Ovary (tissue), 10 donors: ENCODE data around the gene BICDL2. TPM values are rescaled to one million over a fixed set of nuclear protein-coding genes. Genes with fewer than 3 reads are reported as not detected.
"Not testable (repeated sequence)": the region's sequence is repeated elsewhere in the genome, so short reads cannot be mapped to it uniquely, and the experiment has no call there.

Experiments
- DNase-seq, 5 donors: peaks; one replicate each; pipeline ENCODE4 v3.0.0-alpha.2; 2019 to 2020
- H3K27ac ChIP-seq, 2 donors: fragments of 200-600 bp; one replicate each; pipeline versions ENCODE4 v1.5.1 to v1.8.0; 2019 to 2022
- H3K27me3 ChIP-seq: fragments of 200-600 bp; one replicate; pipeline ENCODE4 v1.8.0; 2022
- H3K36me3 ChIP-seq: fragments of 200-600 bp; sonication (generic); one replicate; pipeline ENCODE4 v1.5.1; 2019
- H3K4me1 ChIP-seq: one replicate; pipeline ENCODE4 v1.8.1; 2013; ENCODE audit warnings: mild to moderate bottlenecking, moderate library complexity; ENCODE audit not compliant: insufficient read depth
- H3K4me3 ChIP-seq: fragments of 200-600 bp; sonication (generic); one replicate; pipeline ENCODE4 v1.5.1; 2017
- H3K9me3 ChIP-seq, 2 donors: fragments of 200-600 bp in 1 of 2; sonication (generic) in 1 of 2; one replicate each; pipeline versions ENCODE4 v1.5.1 to v1.8.1; 2013 to 2019; ENCODE audit warnings: mild to moderate bottlenecking in 1 of 2, moderate library complexity in 1 of 2
- CTCF ChIP-seq, 3 donors: fragments of 450-650 bp in 2 of 3; fragments of 200-600 bp in 1 of 3; IDR thresholded peaks; one replicate each; pipeline versions ENCODE4 v1.5.1 to v1.8.0; 2016 to 2022; ENCODE audit warnings: antibody characterized with exemption in 3 of 3, mild to moderate bottlenecking in 1 of 3
- EP300 ChIP-seq: sonication (generic); formaldehyde crosslinking; IDR thresholded peaks from one replicate; pipeline ENCODE4 v1.6.1; 2017; ENCODE audit warnings: antibody characterized with exemption
- POLR2A ChIP-seq: fragments of 450-650 bp; IDR thresholded peaks from one replicate; pipeline ENCODE4 v1.6.1; 2017; ENCODE audit warnings: antibody characterized with exemption, mild to moderate bottlenecking, moderate library complexity
- WGBS, 3 donors: extraction: QIAGEN DNeasy Blood & Tissue Kit in 1 of 3; methylation state at CpG; one replicate each; pipeline versions ENCODE4 v1.1.5 to v1.1.7; 2013 to 2017; 5-methylcytosine and 5-hydroxymethylcytosine counted together
- intact Hi-C, 4 donors: fragments of 100-400 bp; cut with DNase I; formaldehyde crosslinking; loops; one replicate each; pipeline versions ENCODE4 v1.11.0 to v1.15.1; 2022 to 2023
- long read RNA-seq, 3 donors: library from polyadenylated mRNA in 2 of 3; unstranded in 2 of 3; transcript quantifications; one replicate each; pipeline ENCODE4 v2.0.0 and lab custom pipeline, GENCODE V29; 2021 to 2026
- polyA plus RNA-seq, 2 donors: library from polyadenylated mRNA; stranded (reverse); fragments of 200-250 nt in 1 of 2; fragments of 350-450 nt in 1 of 2; fragmentation: Illumina TruSeq in 1 of 2; extraction: RNeasy Lipid Tissue Mini Kit (QIAGEN cat#74804) in 1 of 2; gene quantifications; one replicate each; pipeline ENCODE4 v1.2.3, GENCODE V29; 2013 to 2014
- total RNA-seq, 7 donors: library from RNA; depleted of rRNA in 2 of 7; stranded (reverse); fragments of >200 nt in 2 of 7; fragmentation: NEBNext Ultra II Directional in 3 of 7; extraction: Animal tissue kit (Norgen Biotek cat#: 25700) in 3 of 7; gene quantifications; one replicate each; pipeline versions ENCODE4 v1.1.0 to v1.2.4, GENCODE V29; 2016 to 2023
- donor health status: DM: no; HTN: no; CAD: no; lungs with moderate emphysema.
- donor health status: DM: no; HTN: no; CAD: no.
- donor health status: Bipolar disorder and iron deficiency.
- donor health status: DM: yes; HTN: yes; CAD: no.
- donor health status: DM: no; HTN: no; CAD: no.
- donor health status: DM: yes; HTN: yes; CAD: no.

The BICDL2 gene
- total RNA-seq, result 10 to 100 TPM in 1 of 7 donors, 1 to 10 TPM in 2, under 1 TPM in 2, not detected in 2; 0.89 to 21.9 (median 1.7) TPM
- under 1 TPM in 1 of 2 donors, not detected in 1; 0.02 TPM for polyA plus RNA-seq
- long read RNA-seq, donor 1, result 0 reads
- long read RNA-seq, donor 2, result 0 reads
- long read RNA-seq, donor 3, partial matches to known transcripts, result 0 of 4 reads
- long read RNA-seq, donor 3, other reads (novel, unspliced or antisense), result 2 of 4 reads

DNA sequence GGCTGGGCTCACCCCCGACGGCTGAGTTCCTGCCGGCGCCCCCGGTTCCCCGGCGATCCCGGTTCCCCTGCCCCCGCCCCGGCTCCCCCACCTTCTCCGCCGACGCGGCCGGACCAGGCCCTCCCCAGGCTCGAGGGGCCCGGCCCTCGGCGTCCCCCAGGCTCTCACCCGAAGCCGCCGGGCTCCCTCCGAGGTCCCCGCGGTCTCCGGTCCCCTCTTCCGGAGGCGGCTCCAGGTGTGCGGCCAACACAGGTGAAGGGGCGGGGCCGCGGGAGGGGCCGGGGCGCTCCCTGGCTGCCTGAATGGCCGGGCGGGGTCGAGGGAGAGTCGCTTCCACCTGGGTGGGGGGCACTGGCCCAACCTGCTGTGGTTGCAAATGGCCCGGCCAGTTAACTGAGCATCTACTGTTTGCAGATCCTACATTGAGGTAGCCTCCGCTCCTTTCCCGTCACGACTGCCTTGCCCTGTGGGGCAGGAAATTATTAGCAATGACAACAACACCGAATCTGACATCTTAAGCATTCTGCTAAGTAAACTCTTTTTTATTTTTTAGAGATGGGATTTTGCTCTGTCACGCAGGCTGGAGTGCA, at the start of gene BICDL2:
Gene BICDL2 (minus strand): TSS at position 219 of the 590 bp plus-strand sequence. CDS start 1,448 bp downstream, outside the sequence.
- H3K4me1 ChIP-seq, result no peaks in the 10 kb centered on the region
- no peaks in the 10 kb centered on the region for H3K9me3 ChIP-seq
- peak within 1 kb of the TSS; percentile 23 for H3K4me3 ChIP-seq
- no peak for TF ChIP-seq POLR2A
- TF ChIP-seq CTCF (IDR thresholded peaks at IDR 0.05), result no peak
- no peak for TF ChIP-seq EP300
- H3K27me3 ChIP-seq, result no peaks in the 10 kb centered on the region
- WGBS, 3 donors, result 5 to 26% (median 11%) methylated on average over 8 to 44 of the region's 44 CpGs
- H3K36me3 ChIP-seq, result no peaks in the 10 kb centered on the region
- H3K27ac ChIP-seq, result no peak within 1 kb of the TSS
- intact Hi-C loops, result loop anchor here in 1 of 4 donors (10.0 kb wide), 1 partner anchor 128 kb away; no protein-coding TSS in a partner anchor
- DNase-seq, result no peak

DNA sequence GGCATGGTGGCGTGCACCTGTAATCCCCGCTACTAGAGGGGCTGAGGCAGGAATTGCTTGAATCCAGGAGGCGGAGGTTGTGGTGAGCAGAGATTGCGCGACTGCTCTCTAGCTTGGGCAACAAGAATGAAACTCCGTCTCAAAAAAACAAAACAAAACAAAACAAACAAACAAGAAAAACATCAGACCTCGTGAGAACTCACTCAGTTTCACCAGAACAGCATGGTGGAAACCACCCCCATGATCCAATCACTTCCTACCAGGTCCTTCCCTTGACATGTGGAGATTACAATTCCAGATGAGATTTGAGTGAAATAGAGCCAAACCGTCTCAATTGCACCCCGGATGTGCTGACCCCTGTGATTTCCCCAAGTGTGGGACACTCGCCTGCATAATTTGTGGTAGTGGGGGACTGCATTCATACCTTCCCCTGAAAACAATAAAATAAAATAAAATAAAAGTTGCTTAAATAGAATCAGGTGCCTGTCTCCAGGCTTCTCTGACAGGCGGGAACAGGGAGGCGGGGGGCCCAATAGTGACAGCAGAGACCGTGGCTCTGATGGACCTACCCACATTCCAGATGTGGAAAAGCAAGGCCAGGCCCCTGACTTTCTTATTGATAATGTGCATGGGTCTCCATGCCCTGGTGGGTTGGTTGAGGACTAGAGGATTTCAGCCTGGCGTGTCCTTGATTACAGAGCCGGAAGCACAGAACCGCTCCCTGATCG, 49.3 kb upstream of the BICDL2 start:
- Histone ChIP-seq H3K4me3 (no peak overlapping the region), H3K4me1 (no peaks in the 10 kb centered on the region), H3K9me3 (no peaks in the 10 kb centered on the region), H3K36me3 (no peaks in the 10 kb centered on the region), H3K27me3 (no peaks in the 10 kb centered on the region), H3K27ac (no peak overlapping the region)
- intact Hi-C loops, result no loop called here
- DNase-seq, result no peak
- 78 to 85% (median 81%) methylated on average over 17 of the region's 17 CpGs for WGBS, 3 donors
- TF ChIP-seq EP300 (no peak), CTCF (IDR thresholded peaks at IDR 0.05) (no peak), POLR2A (no peak)

GRCh38 chr16:3084969-3085670, 48.4 kb upstream of the BICDL2 start:
- no peak for TF ChIP-seq EP300
- no peak for TF ChIP-seq POLR2A
- TF ChIP-seq CTCF (IDR thresholded peaks at IDR 0.05), result no peak
- Histone ChIP-seq H3K4me3 (no peak overlapping the region), H3K36me3 (no peaks in the 10 kb centered on the region), H3K27me3 (no peaks in the 10 kb centered on the region), H3K9me3 (no peaks in the 10 kb centered on the region), H3K27ac (no peak overlapping the region), H3K4me1 (peaks cover 4% of the 10 kb centered on the region)
- DNase-seq, result no peak
- WGBS, 3 donors, result 41 to 58% (median 49%) methylated on average over 7 of the region's 7 CpGs
- intact Hi-C loops, result no loop called here

DNA sequence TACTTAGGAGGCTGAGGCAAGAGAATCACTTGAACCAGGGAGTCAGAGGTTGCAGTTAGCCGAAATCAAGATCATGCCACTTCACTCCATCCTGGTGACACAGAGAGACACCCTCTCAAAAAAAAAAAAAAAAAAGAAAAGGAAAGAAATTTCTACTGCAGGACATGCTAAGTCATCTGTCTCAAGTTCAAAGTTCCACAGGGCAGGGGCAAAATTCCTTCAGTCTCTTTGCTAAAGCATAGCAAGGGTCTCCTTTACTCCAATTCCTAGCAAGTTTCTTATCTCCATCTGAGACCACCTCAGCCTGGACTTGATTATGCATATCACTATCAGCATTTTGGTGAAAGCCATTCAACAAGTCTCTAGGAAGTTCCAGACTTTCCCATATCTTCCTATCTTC, 47.7 kb upstream of the BICDL2 start:
- Histone ChIP-seq H3K9me3 (no peaks in the 10 kb centered on the region), H3K27me3 (no peaks in the 10 kb centered on the region), H3K36me3 (no peaks in the 10 kb centered on the region), H3K27ac (no peak overlapping the region), H3K4me3 (no peak overlapping the region), H3K4me1 (peaks cover 6% of the 10 kb centered on the region)
- DNase-seq, result no peak
- intact Hi-C loops, result no loop called here
- WGBS, 3 donors, result 93 to 96% (median 96%) methylated on average over 1 of the region's 1 CpG
- TF ChIP-seq EP300 (no peak), POLR2A (no peak), CTCF (IDR thresholded peaks at IDR 0.05) (no peak)

DNA sequence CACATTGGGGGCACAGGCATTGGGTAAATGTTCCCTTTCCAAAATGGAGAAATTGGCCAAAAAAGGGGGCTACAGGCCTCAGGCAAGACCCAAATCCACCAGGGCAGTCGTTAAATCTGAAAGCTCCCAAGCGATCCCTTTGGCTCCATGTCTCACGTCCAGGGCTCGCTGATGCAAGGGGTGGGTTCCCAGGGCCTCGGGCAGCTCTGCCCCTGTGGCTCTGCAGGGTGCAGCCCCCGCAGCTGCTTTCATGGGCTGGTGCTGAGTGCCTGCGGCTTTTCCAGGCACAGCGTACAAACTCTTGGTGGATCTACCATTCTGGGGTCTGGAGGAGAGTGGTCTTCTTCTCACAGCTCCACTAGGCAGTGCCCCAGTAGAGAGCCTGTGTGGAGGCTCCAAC, 46.7 kb upstream of the BICDL2 start:
- H3K9me3 ChIP-seq, result not testable (repeated sequence)
- 89 to 97% (median 93%) methylated on average over 8 of the region's 8 CpGs for WGBS, 3 donors

GRCh38 chr16:3081957-3082356, 45.2 kb upstream of the BICDL2 start:
- H3K4me1 ChIP-seq, H3K9me3 ChIP-seq, DNase-seq, H3K4me3 ChIP-seq, H3K27me3 ChIP-seq, H3K36me3 ChIP-seq, intact Hi-C loops, H3K27ac ChIP-seq: not testable (repeated sequence)
- WGBS, 3 donors, result 91 to 94% (median 91%) methylated on average over 13 of the region's 13 CpGs

More for the DNA sequence above, 46.7 kb upstream of the BICDL2 start:
- H3K4me3 ChIP-seq, H3K27ac ChIP-seq, H3K36me3 ChIP-seq, DNase-seq, H3K27me3 ChIP-seq, H3K4me1 ChIP-seq, intact Hi-C loops: not testable (repeated sequence)
